Jurkat, Clone E6-1 (cell line): ENCODE measurements around the gene LRP1-AS.
"Not testable (repeated sequence)": the region's sequence is repeated elsewhere in the genome, so short reads cannot be mapped to it uniquely, and the experiment has no call there.

Source experiments
- DNase-seq: peaks from one replicate; pipeline ENCODE4 v3.0.0-alpha.2; 2011; ENCODE audit warnings: low read depth, low spot score
- H3K4me3 ChIP-seq: 2 replicates; pipeline ENCODE4 v1.5.1; 2011; ENCODE audit warnings: mild to moderate bottlenecking, low read length, control low read depth, moderate library complexity

Gene LRP1-AS

DNA sequence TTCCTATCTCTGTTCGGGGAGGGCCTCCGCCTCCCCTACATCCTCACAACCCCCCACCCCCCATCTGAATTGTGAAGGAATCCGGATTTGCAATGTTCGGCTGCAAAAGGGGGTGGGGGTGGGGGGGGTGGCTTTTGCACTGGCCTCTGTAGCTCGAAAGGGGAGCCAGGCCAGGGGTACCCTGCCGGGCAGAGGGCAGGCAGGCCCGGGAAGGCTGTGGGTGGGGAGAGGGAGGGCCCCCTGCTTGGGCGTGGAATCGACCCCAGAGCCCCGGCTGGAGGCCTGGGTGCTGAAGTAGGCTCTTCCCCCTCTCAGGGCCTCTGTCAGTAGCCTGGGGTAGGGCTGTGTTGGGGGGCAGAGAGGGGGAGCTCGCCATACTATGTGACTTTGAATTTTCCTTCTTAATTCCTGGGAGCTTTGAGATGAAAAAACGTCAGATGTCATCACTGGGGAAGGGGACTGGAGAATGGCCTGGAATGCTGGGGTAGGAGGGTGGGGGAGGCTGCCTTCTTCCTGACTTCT, 18.0 kb downstream of the LRP1-AS start:
- H3K4me3 ChIP-seq, result no peak overlapping the region
- no peak for DNase-seq

DNA sequence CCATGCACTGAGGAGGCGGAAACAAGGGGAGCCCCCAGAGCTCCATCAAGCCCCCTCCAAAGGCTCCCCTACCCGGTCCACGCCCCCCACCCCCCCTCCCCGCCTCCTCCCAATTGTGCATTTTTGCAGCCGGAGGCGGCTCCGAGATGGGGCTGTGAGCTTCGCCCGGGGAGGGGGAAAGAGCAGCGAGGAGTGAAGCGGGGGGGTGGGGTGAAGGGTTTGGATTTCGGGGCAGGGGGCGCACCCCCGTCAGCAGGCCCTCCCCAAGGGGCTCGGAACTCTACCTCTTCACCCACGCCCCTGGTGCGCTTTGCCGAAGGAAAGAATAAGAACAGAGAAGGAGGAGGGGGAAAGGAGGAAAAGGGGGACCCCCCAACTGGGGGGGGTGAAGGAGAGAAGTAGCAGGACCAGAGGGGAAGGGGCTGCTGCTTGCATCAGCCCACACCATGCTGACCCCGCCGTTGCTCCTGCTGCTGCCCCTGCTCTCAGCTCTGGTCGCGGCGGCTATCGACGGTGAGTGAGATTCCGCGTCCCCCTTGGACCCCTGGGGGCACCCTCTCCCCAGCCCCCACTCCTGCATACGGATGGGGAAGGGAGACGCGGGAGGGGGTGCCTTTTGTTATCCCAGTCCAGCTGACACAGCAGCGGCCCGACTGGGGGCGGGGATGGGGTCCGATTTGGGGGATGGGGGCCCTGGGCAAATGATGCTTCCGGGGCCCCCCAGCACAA, 18.7 kb downstream of the LRP1-AS start:
- H3K4me3 ChIP-seq, result peak overlapping the region; percentile 79
- no peak for DNase-seq

DNA sequence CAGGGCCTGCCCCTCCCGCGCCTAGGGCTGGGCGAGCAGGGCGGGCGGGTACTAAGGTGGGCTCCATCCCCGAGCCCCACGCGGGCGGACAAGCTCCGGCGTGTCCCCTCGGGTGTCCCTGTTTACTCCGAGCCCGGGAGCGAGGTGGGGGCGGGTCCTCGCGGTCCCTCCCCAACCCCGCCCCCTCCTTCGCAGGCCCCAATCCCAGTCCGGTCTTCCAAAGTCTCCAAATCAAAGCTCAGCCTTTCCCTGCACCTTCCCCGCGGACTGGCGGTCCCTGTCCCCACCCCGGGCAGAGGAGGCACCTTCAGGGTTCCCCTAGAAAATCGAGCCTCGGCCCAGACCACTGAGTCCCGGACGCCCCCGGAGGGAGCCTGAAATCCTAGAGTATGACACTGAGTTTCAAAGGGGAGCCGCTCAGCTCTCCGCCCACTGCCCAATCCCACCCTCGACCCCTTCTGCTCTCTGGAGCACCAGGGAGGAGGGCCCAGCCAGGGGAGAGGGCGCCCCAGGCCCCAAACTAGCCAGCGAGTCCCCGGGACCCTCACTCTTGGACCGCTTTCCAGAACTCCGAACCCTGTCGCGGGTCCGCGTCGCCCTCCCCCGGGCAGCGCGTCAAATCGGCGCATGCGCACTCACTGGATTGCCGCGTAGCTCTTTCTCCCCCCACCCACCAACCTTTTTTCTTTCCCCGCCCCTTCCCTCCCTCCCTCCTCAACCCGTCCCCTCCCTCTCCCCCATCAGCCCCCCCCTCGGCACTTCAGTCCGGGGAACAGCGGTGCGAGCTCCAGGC, 19.5 kb downstream of the LRP1-AS start, which contains the start of gene LRP1:
Gene LRP1 (plus strand): TSS at position 758 of the 793 bp plus-strand sequence. CDS start 482 bp downstream, outside the sequence.
- DNase-seq, result peak; percentile 76
- peak within 1 kb of the TSS; percentile 79 for H3K4me3 ChIP-seq

DNA sequence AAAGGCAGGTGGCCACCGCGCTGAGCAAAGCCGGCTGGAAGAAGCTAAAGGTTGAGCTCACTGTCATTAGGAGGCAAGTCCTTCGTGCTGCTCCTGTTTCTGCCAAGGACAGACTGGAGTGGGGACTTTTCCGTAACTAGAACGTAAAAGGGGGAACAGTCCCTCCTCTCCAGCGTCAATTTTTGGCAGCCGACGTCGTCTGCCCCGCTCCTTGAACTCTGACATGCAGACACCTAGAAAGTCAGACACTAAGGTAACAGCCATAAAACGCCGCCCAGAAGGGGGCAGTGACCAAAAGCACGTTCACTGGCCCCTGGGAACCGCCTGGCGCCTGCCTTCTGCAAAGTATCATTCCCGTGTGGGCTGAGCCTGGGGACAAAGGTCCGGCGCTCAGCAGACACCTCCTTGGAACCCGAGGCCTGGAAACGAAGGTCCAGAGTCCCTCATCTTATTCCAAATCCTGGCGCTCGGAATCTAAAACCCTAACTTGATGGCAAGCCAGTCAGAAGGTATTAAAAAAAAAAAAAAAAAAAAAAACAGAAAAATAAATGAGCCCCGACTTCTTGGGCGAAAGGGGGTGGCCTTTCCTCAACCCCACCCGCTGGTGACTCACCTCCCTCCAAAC, 20.2 kb downstream of the LRP1-AS start:
- peak overlapping the region; percentile 79 for H3K4me3 ChIP-seq
- DNase-seq, result no peak

- DNase-seq, result no peak
- H3K4me3 ChIP-seq, result no peak overlapping the region
Measured at GRCh38 chr12:57126561-57126960, 20.9 kb downstream of the LRP1-AS start.

- DNase-seq, result no peak
- H3K4me3 ChIP-seq, result no peak overlapping the region
Measured at GRCh38 chr12:57126061-57126460, 21.4 kb downstream of the LRP1-AS start.

GRCh38 chr12:57124261-57124877, 23.1 kb downstream of the LRP1-AS start:
- DNase-seq, result peak; percentile 71
- no peak overlapping the region for H3K4me3 ChIP-seq

- no peak for DNase-seq
- no peak overlapping the region for H3K4me3 ChIP-seq
Measured at GRCh38 chr12:57123813-57124212, 23.6 kb downstream of the LRP1-AS start.

- not testable (repeated sequence) for DNase-seq
Measured at GRCh38 chr12:57120718-57121117, 26.7 kb downstream of the LRP1-AS start.

DNA sequence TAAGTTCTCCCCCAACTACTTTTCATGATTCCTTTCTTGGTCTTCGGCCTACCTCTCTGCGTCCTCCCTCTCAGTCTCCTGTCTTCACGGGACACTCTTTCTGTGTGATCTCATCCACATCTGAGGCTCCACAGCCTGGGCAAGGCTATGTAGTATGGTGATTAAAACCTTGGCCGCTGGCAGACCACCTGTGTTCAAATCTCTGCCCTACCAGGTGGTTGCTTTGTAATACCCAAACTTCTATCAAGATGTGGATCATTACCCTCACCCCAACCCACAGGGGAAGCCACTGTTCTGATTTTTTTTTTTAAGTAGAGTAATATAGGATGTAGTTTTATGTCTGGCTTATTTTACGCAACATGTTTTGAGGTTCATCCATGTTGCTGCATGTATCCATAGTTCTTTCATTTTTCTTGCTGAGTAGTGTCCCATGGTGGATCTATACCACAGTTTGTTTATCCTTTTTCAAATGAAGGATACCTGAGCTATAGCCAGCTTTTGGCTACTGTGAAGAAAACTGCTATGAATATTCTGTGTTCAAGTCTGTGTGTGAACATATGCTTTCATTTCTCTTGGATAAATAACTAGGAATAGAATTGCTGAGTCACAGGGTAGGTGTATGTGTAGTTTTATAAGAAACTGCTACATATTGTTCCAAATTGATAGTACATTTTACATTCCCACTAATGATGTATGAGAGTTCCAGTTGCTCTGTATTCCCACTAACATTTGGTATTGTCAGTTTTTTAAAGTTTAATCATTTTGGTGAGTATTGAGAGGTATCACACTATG, 27.9 kb downstream of the LRP1-AS start:
- no peak overlapping the region for H3K4me3 ChIP-seq
- DNase-seq, result no peak

More at GRCh38 chr12:57120718-57121117, 26.7 kb downstream of the LRP1-AS start:
- not testable (repeated sequence) for H3K4me3 ChIP-seq

GRCh38 chr12:57118711-57119271, 28.6 kb downstream of the LRP1-AS start:
- no peak for DNase-seq
- no peak overlapping the region for H3K4me3 ChIP-seq

DNA sequence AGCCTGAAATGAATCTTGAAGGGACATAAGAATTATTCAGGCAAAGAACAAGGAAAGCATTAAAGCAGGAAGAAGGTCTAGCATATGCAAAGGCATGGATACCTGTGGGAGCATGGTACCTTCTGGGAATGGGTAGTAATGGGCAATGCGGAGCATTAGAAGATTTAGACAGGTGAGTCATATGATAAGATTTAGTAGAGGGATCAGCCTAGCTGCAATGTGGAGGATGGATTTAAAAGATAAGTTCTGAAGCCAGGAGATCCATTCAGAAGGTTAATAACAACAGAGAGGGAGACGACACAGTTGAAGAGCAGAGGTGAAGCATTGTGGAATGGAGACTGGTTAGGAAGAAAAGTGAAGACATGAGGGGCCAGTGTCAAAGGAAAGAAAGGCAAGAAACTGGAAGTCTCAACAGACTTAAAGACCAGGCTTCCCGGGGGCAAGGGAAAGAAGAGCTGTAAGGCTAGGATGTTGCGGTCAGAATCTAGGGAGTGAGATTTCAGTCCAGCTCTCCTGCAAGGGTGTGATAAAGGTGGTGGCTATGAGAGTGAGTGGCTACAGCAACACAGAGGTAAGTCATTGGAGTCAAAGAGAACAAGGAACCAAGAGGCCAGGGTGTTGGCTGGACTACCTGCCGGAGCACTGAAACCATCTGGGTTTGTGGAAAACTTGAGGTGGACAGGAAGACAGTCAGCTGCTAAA, 30.7 kb downstream of the LRP1-AS start:
- DNase-seq, result no peak
- no peak overlapping the region for H3K4me3 ChIP-seq

- peak overlapping the region; percentile 93 for H3K4me3 ChIP-seq
- DNase-seq, result peak; percentile 89
Measured at GRCh38 chr12:57112492-57113294, 34.7 kb downstream of the LRP1-AS start.

DNA sequence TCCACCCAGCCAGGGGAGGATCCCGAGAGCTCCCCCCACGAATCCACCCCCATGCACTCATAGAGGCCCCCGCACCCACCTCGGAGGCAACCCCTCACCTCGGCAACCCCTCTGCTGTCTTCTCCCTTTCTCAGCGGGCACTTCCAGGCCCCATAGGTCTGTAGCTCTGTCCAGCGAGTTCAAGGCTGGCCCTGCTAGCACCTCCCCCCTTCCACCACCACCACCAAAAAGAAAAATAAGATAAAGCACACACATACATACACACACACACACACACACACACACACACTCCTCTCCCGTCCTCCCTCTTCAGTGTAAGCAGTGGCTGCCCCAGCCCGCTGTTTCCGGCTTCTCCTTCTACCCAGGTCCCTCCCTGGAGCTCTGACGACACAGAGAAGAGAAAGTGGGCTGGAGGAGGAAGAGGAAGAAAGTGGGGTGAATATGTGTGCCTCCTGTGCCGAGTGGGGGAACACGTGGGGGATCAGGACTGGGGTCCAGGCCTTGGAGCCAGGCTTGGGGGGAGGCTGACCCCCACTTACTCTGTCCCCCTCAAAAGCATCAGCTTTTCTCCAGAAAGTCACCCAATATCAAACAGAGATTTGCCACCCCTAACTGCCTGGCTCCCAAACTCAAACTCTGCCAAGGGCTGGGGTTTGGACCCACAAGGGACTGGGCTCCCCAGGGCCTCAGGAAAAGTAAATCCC, 36.2 kb downstream of the LRP1-AS start, which contains the start of gene STAT6:
Gene STAT6 (minus strand): TSS at position 332 of the 704 bp plus-strand sequence. CDS start 3,084 bp downstream, outside the sequence.
- DNase-seq, result peak; percentile 87

GRCh38 chr12:57110104-57111030, 37.1 kb downstream of the LRP1-AS start:
- H3K4me3 ChIP-seq, result peak overlapping the region; percentile 93
- peak; percentile 80 for DNase-seq

More for the DNA sequence above, 36.2 kb downstream of the LRP1-AS start, which contains the start of gene STAT6:
- peak within 1 kb of the TSS; percentile 93 for H3K4me3 ChIP-seq
